K562 (cell line): ENCODE measurements around the gene SLC19A1.

ENCODE experiments used
- BACH1 ChIP-seq: fragments of 200-800 bp; sonication (Bioruptor generic); IDR thresholded peaks from 2 replicates; pipeline ENCODE4 v1.6.1; 2016; ENCODE audit warnings: missing genetic modification characterization, missing compliant biosample characterization
- CTCF ChIP-seq, 3 experiments: IDR thresholded peaks in 2 of 3; conservative IDR thresholded peaks in 1 of 3; 2 replicates each; pipeline ENCODE4 v1.5.1; 2011 to 2012; ENCODE audit warnings: low read length in 3 of 3, mild to moderate bottlenecking in 3 of 3, control low read depth in 2 of 3, improper control_type of control experiment in 1 of 3, inconsistent platforms in 1 of 3, low read depth in 1 of 3, mixed read lengths in 1 of 3, moderate library complexity in 1 of 3; ENCODE audit not compliant: insufficient read depth in 2 of 3
- DPF2 ChIP-seq: fragments of 450-650 bp; IDR thresholded peaks from 2 replicates; pipeline ENCODE4 v1.6.1; 2016
- EZH2 ChIP-seq: IDR thresholded peaks from 2 replicates; pipeline ENCODE4 v1.6.1; 2012; ENCODE audit warnings: low read depth, mild to moderate bottlenecking, inconsistent platforms, low read length, borderline replicate concordance
- JUND ChIP-seq, 2 experiments: IDR thresholded peaks; 2 replicates in 1 of 2; 3 replicates in 1 of 2; pipeline ENCODE4 v1.6.1; 2011; ENCODE audit warnings: borderline replicate concordance in 2 of 2, low read depth in 2 of 2, low read length in 2 of 2, improper control_type of control experiment in 1 of 2, missing biosample characterization in 1 of 2, missing genetic modification characterization in 1 of 2, missing genetic modification reagents in 1 of 2
- NFIC ChIP-seq: fragments of 450-650 bp; IDR thresholded peaks from 2 replicates; pipeline ENCODE4 v1.6.1; 2017; ENCODE audit warnings: mild to moderate bottlenecking, inconsistent platforms

GRCh38 chr21:45510466-45510955, 31.7 kb downstream of the SLC19A1 start:
- no peak for TF ChIP-seq CTCF (IDR thresholded peaks at IDR 0.05 in 2 of 3, conservative IDR thresholded peaks at IDR 0.05 in 1 of 3; ENCODE audit: insufficient read depth in 2 of 3, low read depth in 1 of 3, low read length in 3 of 3)
- TF ChIP-seq EZH2 = no peak
- no peak for TF ChIP-seq BACH1 (tag)
- no peak for TF ChIP-seq DPF2
- no peak for TF ChIP-seq JUND (IDR thresholded peaks at IDR 0.05; ENCODE audit: borderline replicate concordance, low read depth, low read length)
- no peak for TF ChIP-seq JUND (tag; IDR thresholded peaks at IDR 0.05; ENCODE audit: borderline replicate concordance, low read depth, low read length)
- no peak for TF ChIP-seq NFIC
